ENCODE results near the gene GRM8. TPM values are rescaled to one million over a fixed set of nuclear protein-coding genes. Genes with fewer than 3 reads are reported as not detected.

Gene GRM8
- total and polyA plus RNA-seq, 4 donors: 0.28 to 4.9 (median 2.8) TPM

GRCh38 chr7:127233630-127234029 lies 19.1 kb downstream of the GRM8 start:
- no peaks in the 10 kb centered on the region for H3K4me1 ChIP-seq (ENCODE audit: control insufficient read depth in 4 of 4, insufficient read depth in 4 of 4, low read length in 3 of 4)
- TF ChIP-seq HNF4A (conservative IDR thresholded peaks at IDR 0.05) (no peak), RAD21 (IDR thresholded peaks at IDR 0.05) (no peak), REST (IDR thresholded peaks at IDR 0.05) (no peak), MAX (IDR thresholded peaks at IDR 0.05) (no peak), JUND (IDR thresholded peaks at IDR 0.05) (no peak), ZBTB33 (IDR thresholded peaks at IDR 0.05) (no peak), NR2F2 (IDR thresholded peaks at IDR 0.05) (no peak), HNF4G (IDR thresholded peaks at IDR 0.05) (no peak), RXRA (IDR thresholded peaks at IDR 0.05) (no peak), TAF1 (conservative IDR thresholded peaks at IDR 0.05) (no peak), YY1 (IDR thresholded peaks at IDR 0.05) (no peak), ATF3 (IDR thresholded peaks at IDR 0.05) (no peak), EGR1 (IDR thresholded peaks at IDR 0.05; ENCODE audit: low read depth in 2 of 2) (no peak), GABPA (IDR thresholded peaks at IDR 0.05 in 1 of 2, conservative IDR thresholded peaks at IDR 0.05 in 1 of 2) (no peak), FOXA1 (IDR thresholded peaks at IDR 0.05) (no peak), FOXA2 (IDR thresholded peaks at IDR 0.05) (no peak), SP1 (IDR thresholded peaks at IDR 0.05) (no peak), CTCF (IDR thresholded peaks at IDR 0.05; ENCODE audit: low read depth, low read length, missing input control) (no peak)
- H3K27me3 ChIP-seq (ENCODE audit: control insufficient read depth in 4 of 4, insufficient read depth in 4 of 4, low read length in 3 of 4): no peaks in the 10 kb centered on the region
- H3K27ac ChIP-seq (ENCODE audit: low read depth in 1 of 2, low read length in 2 of 2): no peak overlapping the region
- 92% methylated on average over 2 of the region's 2 CpGs for WGBS
- H3K9me3 ChIP-seq (ENCODE audit: control insufficient read depth in 4 of 4, low read length in 3 of 4): no peaks in the 10 kb centered on the region
- H3K4me3 ChIP-seq (ENCODE audit: low read depth in 1 of 3, low read length in 3 of 3): no peak overlapping the region
- DNase-seq (ENCODE audit: low spot score): no peak
- H3K9ac ChIP-seq (ENCODE audit: low read depth in 1 of 2, low read length in 2 of 2): no peak overlapping the region
- no peaks in the 10 kb centered on the region for H3K36me3 ChIP-seq (ENCODE audit: control insufficient read depth in 4 of 4, insufficient read depth in 3 of 4, low read depth in 1 of 4, low read length in 3 of 4)
